GM19025 (cell line): ENCODE results near the gene UBE2D2.
A peak's percentile ranks its signal among the peaks of the same experiment; 100 is the strongest.
"Not testable (repeated sequence)": the region's sequence is repeated elsewhere in the genome, so short reads cannot be mapped to it uniquely, and the experiment has no call there.

Source experiments
- ATAC-seq: cut with Tn5 transposase; IDR thresholded peaks from one replicate; pipeline ENCODE4 v1.9.1; 2021; ENCODE audit warnings: mild to moderate bottlenecking, low read depth, moderate library complexity; ENCODE audit not compliant: unreplicated experiment

Gene UBE2D2

GRCh38 chr5:139560752-139561654, at the start of gene UBE2D2:
Gene UBE2D2, plus strand, starts transcription at chr5:139561339. Its CDS starts 453 bp downstream, at chr5:139561792.
- ATAC-seq, result peak; percentile 83

- ATAC-seq, result no peak
These were observed 48.3 kb upstream of the UBE2D2 start for GRCh38 chr5:139512786-139513390.

DNA sequence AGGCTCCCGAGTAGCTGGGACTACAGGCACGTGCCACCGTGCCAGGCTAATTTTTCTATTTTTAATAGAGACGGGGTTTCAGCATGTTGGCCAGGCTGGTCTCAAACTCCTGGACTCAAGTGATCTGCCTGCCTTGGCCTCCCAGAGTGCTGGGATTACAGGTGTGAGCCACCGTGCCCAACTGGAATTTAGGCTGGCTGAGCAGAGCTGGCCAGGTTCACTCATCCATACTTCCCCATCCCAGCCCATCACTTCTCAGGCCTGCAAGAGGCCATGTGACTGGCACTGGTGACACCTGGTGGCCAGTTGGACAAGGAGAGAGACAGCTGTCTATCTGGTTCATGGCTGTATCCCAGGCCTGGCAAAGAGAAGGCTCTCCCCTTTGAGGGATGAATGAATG, 47.7 kb upstream of the UBE2D2 start:
- ATAC-seq, result peak; percentile 47

DNA sequence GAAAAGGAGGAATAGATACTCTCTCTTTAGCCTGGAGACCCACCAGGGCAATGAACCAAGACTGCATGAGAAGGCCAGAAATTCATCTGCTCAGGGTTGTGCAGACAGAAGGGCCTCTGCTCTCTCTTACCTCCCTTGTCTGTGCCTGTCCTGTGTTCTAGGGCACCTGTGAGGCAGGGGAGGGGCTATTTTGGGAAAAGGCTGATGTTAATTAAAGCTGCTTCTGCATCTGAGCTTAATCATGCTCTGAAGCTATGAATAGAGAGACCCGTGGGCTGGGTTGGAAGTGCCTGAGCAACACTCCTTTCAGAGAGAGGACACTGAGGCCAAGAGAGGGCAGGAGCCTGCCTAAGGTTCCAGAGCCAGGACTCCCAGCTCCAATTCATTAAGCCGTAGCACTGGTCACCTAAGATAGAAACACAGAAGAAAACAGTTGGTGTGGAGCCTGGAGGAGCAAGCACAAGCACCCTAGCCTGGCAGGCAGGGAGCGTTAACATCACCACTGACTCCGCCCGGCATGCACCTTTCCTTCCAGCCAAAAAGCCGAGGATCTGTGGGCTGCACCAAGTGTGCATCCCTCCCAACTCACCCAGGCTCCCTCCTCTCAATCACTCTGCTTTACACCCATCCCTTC, 47.2 kb upstream of the UBE2D2 start:
- no peak for ATAC-seq

GRCh38 chr5:139514486-139514856, 46.7 kb upstream of the UBE2D2 start:
- ATAC-seq, result no peak

DNA sequence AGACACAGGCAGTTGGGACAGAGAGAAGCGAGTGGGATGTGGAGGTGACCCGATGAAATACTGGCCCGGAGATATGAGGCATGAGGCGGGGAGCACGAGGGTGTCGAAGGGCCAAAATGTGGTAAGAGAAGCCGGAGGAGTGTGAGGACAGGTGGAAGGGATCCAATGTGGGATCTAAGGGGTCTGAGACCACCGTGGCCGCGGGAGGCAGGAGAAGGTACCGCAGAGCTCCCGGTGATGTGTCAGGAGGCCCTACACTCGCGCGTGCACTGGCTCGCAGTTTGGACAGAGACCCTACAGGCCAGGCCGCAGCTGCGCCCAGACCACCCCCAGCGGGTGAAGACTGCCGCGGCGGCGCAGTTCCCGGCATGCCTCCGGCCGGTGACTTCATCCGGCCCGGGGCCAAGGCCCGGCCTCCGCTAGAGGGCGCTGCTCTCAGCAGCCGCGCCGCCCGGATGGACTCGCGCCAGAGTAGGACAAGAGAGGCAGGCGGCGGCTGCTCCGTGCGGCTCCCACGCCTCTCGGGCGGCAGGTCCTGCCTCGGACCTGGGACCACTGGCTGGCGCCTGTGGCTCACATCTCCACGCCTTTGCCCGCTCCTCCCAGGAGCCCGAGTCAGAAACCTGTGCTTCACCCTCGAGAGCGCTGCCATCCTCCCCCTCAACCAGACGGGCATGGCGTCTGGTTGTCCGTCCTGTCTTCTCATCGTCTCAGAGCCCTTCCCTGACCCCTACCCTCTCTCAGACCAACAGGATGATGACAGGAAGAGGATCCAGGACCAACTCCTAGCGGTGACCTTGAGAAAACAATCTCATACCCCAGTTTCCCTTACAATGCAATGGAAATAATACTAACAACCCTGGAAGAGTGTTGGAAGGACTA, 43.2 kb upstream of the UBE2D2 start:
- ATAC-seq, result peak; percentile 85

DNA sequence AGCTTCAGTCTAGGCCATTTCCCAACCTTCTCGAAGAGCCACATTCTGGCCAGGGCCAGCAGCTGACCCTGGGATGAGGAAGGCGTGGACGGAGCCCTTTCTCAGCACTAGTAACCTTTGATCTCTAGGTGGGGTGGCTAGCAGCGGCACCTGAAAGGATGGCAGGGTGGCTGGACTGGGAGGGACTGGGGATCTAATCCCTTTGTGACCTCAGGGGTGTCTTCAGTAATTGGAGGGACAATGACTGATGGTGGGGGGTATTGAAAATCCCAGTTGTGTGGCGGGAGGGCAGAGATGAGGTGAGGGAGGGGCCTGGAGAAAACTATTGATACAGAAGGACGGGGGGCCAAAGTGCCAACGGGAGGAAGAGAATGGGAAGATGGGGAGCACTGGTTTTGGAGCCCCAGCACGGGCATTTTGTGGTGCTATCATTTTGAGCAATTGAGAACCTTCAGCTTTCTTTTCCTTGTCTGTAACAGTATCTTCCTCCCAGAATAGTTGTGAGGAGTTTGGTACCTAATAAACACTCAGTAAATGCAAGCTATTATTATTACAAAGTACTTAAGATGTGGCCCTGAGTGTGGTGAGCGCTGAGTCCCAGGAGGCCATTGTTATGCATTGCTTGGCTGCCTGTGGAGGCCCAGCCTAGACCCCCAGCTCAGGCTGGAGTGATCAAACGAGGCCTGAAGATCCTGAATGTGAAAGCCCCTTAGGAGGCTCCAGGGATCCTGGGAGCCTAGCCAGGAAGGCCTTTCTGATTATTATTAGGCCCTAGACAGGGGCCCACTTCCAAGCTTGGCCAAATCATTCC, 37.3 kb upstream of the UBE2D2 start:
- no peak for ATAC-seq

DNA sequence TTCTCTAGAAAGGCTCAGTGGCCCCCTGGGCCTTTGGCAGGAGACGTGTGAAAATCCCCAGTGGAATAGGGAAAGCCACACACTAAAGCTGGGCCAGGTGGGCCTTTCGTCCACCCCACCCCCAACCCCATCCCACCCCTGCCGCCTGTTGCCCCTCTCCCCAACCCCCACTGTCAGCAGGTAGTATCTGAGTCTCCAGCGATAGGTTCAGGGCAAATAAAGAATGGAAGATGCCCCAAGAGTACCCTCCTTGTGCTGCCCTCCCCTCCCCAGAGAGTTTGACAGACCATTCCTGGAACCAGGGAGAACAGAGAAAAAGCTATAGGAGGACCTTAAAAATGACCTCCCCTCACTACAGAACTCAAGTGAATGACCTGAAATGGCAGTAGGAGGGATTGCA, 36.7 kb upstream of the UBE2D2 start:
- ATAC-seq, result no peak

DNA sequence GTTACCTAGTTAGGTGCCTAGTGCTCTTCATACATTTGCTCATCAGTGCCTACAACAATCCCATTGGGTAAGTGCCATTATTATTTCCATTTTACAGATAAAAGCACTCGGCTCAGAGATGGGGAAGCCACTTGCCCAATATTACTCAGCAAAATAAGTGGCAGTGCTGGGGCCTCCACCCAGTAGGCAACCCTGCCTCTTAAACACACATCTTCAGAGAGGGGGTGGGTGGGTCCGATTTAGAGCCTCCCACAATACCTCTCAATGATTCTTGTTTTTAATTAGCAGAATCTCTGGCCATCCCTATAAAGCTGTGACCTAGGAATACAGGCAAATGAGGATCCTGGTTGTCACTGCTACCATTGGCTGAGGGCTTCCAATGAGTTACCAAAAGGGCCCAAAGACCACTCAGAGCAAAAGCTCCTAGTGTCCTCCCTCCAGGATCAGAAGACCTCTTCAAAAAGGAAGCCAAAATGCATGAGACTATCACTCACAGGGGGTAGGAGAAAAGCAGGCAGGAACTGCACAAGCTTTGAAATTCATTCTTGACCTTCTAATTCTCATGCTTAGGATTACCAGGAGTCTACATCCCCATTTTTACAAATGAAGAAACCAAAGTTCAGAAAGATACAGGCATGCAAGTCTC, 36.1 kb upstream of the UBE2D2 start:
- ATAC-seq, result no peak

GRCh38 chr5:139525586-139526308, 35.4 kb upstream of the UBE2D2 start:
- ATAC-seq, result not testable (repeated sequence)

DNA sequence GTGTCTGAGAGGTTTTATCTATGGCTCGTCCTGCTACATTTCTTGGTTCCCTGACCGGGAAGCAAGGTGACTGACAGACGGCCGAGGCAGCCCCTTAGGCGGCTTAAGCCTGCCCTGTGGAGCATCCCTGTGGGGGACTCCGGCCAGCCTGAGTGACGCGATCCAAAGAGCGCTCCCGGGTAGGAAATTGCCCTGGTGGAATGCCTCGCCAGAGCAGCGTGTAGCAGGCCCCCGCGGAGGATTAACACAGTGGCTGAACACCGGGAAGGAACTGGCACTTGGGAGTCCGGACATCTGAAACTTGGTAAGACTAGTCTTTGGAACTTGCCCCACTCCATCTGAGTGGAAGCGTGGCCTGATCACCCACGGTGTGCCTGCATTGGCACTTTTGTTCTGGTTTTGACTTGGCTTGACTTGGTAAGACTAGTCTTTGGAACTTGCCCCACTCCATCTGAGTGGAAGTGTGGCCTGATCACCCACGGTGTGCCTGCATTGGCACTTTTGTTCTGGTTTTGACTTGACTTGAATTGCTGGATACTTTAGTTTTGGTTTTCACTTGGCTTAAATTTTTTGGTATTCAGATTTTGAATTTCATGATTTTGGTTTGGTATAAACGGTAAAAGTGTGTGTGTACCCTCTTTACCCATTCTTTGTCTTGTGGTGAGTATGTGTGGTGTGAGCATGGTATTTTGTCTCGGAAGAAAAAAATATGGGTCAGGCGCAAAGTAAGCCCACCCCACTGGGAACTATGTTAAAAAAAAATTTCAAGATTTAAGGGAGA, 34.6 kb upstream of the UBE2D2 start:
- not testable (repeated sequence) for ATAC-seq

- ATAC-seq, result not testable (repeated sequence)
These were observed 34.1 kb upstream of the UBE2D2 start for GRCh38 chr5:139527090-139527470.

DNA sequence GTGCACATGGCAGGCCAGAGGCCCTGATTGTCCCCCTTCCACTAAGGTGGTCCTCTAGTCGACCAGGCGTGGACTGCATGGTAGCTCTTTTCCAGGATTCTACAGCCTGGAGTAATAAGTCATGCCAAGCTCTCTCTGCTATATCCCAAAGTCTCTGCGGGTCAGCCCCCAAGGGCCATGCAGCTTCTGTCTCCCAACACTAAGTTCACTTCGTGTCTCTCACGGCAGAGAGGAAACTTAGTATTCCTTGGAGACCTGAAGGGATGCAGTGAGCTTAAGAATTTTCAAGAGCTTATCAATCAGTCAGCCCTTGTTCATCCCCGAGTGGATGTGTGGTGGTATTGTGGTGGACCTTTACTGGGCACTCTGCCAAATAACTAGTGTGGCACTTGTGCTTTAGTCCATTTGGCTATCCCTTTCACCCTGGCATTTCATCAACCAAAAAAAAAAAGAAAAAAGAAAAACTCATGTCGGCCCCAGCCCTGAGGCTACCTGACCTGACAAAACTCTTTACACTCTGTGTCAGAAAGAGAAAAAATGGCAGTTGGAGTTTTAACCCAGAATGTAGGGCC, 33.2 kb upstream of the UBE2D2 start:
- ATAC-seq, result not testable (repeated sequence)

DNA sequence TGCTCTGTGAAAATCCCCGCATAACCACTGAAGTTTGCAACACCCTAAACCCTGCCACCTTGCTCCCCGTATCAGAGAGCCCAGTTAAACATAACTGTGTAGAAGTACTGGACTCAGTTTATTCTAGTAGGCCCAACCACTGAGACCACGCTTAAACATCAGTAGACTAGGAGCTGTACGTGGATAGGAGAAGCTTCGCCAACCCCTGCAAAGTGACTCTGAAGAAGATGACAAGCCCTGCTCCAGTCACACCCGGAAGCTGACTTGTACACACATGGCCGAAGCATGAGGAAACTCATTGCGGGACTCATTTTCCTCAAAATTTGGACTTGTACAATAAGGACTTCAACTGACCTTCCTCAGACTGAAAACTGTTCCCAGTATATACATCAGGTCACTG, 32.4 kb upstream of the UBE2D2 start:
- not testable (repeated sequence) for ATAC-seq

DNA sequence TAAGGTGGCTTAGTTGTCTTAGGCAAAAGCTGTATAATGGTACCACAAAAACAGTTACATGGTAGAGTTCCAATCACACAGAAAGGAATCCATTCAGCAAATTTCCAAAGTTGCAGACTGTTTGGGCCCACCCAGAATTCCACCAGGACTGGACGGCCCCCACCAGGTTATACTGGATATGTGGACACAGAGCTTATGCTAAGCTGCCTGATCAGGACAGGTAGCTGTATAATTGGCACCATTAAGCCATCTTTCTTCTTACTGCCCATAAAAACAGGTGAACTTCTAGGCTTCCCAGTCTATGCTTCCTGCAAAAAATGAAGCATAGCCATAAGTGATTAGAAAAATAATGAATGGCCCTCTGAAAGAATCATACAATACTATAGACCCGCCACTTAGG, 31.1 kb upstream of the UBE2D2 start:
- not testable (repeated sequence) for ATAC-seq

DNA sequence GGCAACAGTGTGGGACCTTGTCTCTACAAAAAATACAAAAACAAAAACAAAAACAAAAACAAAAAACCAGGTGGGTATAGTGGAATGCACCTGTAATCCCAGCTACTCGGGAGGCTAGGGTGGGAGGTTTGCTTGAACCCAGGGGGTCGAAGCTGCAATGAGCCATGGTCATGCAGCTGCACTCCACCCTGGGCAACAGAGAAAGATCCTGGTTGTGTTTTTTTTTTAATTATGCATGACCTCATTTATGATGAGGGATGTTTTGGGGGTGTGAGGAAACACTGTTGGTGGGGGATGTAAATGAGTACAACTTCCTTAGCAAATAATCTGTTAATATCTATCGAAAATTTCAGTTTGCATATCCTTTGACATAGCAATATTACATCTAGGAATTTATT, 29.4 kb upstream of the UBE2D2 start:
- no peak for ATAC-seq

DNA sequence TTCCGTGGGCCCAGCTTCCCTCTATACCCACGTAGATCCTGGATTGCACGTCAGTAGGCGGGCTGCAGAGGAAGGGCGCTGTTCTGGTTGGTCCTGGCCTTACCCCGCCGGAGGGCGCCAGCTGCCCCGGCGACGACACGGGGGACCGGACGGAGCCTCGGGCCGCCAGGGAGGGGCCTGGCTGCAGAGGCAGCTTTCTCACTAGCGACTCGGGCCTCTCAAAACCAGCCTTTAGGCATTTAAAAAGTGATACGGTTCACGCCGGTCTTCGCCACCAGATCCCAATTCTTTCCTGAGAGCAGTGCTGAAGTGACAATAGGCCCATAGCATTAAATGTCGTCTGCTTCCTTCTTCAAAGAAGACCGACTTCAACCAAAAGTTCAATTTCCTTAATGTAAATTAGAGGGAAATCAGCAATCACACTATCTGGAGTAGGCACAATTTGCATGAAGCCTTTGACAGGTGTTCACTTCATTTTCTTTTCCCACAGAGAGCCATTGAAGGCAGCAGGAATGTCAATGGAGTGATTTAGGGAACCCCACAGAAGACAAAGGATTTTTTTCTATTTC, 17.6 kb upstream of the UBE2D2 start:
- ATAC-seq, result peak; percentile 78
